Right forelimb (tissue), 1 donor: Measurements from ENCODE around the gene ZNF200.
"Not testable (repeated sequence)": the region's sequence is repeated elsewhere in the genome, so short reads cannot be mapped to it uniquely, and the experiment has no call there.

ENCODE experiments used
- DNase-seq: peaks from one replicate; pipeline ENCODE4 v3.0.0-alpha.2; 2018

The ZNF200 gene

GRCh38 chr16:3249451-3249850, 14.5 kb upstream of the ZNF200 start:
- DNase-seq: no peak

DNA sequence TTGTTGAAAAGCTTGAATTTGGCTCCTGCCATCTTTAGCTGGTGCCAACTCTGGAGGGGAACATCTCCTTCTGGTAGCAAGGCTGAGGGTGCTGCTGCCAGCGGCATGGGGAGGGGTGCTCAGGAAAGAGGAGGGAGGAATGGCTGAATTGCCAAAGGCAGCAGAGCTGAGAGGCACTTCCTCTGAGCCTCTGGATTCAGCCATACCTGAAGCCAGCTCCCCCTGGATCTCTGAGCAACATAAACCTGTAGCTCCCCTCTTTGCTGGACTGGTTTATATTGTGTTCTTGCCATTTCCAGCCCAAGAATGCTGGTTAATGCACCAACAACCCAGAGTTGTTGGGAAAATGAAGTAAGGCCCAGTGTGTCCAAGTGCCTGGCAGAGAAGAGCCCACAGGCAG, 14.1 kb upstream of the ZNF200 start:
- DNase-seq: no peak

DNA sequence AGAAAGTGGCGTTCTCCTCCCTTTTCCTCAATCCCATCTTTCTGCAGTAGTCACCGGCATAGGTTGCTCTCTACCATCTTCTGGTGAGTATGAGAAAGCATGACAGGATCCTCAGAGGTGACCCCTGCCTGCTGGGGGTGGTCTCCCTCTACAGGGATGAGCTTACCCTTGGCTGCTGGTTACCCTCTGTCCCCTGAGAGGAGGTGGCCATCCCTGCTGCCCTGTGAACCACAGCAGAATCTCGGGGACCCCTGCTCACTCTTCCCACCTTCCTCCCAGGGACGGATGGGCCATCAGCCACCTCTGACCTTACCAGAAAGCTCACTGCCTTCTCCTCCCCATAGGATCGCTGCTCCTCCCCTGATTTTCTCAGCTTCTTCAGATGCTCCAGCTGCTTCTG, 13.6 kb upstream of the ZNF200 start:
- DNase-seq: no peak

GRCh38 chr16:3246876-3247275, 11.9 kb upstream of the ZNF200 start:
- DNase-seq: no peak

DNA sequence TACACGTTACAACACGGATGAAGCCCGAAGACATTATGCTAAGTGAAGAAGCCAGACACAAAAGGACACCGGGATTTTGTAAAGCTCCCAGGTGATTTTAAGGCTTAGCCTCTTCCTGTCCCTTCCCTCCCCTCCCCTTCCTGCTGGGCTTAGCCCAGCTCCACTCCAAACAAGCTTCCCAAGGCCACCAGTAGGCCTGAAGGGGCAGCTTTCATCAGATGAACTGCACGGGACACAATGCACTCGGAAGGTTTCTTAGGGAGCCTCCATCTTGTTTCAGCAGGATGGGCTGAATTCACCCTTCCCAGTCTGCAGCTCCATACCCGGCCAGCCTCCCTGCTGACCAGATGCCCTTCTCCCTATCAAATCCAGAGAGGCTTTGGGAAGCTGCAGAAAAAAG, 11.0 kb upstream of the ZNF200 start:
- DNase-seq: no peak

DNA sequence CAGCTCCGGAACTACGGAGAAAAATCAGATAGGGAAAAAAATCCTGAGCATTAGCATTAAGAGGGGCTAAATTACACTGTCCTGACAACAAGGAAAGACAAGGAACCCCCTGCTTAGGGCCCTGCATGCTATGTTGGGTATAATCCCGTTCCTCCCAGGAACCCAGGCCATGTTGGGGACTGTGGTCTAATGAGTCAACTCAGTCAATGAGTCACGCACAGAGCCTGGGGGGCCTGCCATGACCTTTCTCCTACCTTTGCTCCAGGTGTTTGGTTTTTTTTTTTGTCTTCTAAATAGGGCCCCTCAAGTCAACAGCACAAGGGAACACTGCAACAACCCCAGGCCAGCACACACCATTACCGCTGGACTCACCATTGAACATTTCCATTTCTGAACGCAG, 8.9 kb upstream of the ZNF200 start:
- DNase-seq: no peak

GRCh38 chr16:3242709-3243108, 7.8 kb upstream of the ZNF200 start:
- DNase-seq: no peak

DNA sequence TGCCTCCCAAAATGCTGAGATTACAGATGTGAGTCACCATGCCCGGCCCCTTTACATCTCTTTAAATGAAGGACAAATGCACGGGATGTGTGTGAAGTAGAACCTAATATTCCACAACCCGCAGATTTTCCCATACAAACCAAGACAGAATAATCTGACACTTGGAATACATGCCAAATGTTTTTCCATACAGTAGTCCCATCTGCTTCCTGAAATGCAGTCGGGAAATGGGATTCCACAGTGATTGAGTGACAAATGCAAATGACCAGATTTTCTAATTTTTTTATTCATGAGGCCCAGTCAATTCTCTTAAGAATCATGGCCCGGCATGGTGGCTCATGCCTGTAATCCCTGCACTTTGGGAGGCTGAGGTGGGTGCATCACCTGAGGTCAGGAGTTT, 6.8 kb upstream of the ZNF200 start:
- no peak for DNase-seq

DNA sequence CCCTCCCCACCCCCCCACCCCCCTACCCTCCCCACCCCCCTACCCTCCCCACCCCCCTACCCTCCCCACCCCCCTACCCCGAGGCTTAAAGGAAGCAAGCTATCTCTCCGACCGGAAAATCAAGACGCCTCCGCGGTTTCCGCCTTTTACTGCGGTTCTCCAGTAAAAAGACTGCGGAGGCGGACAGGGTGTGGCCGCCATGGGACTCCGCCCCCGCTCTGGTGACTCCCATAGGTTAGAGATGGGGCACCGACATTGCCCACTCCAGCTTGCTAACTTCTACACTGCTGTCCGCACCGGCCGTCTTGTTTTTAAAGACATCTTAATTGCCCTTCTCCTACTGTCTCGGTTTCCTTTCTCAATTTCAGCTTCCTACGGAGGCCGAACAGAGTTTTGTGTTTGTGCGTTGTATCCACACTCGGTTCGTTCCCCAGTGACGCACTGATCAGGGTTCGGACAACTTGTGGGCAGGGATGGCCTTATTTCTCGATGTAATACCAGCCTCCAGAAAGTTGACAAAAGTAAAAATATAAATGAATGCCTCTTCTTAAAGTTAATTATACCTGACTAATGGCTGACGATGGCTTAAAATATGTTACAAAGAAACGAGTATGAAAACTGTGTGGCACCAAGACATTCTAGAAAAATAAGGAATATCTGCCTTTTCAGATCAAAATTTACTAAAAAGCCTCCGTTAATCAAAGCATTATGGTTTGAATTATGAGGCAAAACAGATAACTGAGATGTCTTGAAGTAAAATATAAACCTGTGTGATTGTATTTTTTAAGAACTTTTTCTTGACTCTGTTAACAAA, 1.1 kb upstream of the ZNF200 start:
- DNase-seq: no peak

DNA sequence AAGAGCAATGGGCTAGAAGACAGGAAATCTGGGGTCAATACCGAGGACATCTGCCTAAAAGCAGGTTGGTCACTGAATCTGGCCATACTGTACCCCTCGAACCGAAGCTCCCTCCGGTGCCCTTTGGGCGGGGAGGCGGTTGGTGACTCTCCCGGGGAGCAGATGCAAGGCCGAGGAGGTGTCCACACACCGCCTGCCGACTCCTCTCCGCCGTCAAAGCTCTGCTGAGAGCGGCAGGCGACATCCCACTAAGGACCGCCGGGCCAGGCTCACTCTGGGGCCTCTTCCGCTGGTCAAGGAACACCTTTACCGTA, 458 bp downstream of the ZNF200 start:
- no peak for DNase-seq

GRCh38 chr16:3223913-3224515, 10.9 kb downstream of the ZNF200 start:
- no peak for DNase-seq

DNA sequence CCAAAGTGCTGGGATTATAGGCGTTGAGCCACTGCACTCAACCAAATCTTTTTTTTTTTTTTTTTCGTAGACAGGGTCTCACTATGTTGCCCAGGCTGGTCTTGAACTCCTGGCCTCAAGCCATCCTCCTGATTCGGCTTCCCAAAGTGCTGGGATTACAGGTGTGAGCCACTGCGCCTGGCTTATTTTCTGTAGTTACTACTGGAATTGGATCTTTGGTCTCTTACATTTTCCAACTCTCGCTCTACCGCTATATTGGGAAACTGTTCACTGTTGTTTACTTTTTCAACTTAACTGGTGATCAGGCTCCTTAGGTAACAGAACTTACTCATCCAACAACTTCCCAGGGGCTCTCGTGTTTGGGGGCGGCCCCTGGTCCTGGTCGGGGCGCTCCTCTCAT, 14.1 kb downstream of the ZNF200 start:
- no peak for DNase-seq

DNA sequence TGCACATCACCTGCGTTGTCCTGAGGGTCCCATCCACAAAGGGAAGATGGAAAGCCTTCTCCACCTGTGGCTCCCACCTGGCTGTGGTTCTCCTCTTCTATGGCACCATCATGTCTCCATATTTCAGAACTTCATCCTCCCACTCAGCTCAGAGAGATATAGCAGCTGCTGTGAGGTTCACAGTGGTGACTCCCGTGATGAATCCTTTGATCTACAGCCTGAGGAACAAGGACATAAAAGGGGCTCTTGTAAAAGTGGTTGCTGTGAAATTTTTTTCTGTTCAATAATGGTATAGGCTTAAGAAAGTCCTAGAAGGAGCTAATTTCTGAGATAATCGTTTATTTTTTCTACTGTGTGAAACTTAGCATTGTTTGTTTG, 18.7 kb downstream of the ZNF200 start:
- DNase-seq: no peak

DNA sequence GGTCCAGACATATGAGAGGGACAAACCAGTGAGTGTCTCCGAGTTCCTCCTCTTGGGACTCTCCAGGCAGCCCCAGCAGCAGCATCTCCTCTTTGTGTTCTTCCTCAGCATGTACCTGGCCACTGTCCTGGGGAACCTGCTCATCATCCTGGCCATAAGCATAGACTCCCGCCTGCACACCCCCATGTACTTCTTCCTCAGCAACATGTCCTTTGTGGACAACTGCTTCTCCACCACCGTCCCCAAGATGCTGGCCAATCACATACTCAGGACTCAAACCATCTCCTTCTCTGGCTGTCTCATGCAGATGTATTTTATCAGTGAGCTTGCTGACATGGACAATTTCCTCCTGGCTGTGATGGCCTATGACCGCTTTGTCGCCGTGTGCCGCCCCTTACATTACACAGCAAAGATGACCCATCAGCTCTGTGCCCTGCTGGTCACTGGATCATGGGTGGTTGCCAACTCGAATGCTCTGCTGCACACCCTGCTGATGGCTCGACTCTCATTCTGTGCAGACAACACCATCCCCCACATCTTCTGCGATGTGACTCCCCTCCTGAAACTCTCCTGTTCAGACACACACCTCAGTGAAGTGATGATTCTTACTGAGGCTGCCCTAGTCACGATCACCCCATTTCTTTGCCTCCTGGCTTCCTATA, 19.2 kb downstream of the ZNF200 start:
- no peak for DNase-seq

DNA sequence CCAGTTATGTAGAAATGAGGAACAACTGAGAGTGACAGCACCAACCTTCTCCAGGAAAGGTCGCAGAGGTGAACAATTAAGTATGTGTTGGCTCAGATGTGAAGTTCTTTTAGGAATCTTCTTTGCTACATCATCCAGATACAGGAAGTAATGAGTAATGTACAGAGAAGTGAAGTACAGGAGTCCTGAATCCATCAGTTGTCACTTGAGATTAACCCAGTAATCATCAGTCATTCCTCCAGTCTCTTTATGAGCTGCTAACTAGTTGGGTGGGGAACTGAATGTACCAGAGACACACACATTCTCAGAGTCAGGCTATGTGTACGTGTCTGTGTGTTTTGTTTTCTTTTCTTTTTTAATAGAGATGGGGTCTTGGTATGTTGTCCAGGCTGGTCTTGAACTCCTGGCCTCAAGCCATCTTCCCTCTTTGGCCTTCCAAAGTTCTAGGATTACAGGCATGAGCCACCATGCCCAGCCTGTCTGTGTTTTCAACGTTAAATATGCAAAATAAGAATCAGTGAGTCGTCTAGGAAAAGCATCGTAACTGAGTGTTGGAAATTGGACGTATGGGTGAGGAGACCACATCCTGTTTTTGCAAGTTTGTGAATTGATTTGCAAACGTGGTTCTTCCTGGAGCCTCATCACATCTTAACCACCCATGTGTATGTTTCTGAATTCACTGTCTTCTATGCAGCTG, 19.9 kb downstream of the ZNF200 start:
- no peak for DNase-seq

- DNase-seq: no peak
Measured at GRCh38 chr16:3212567-3212966, 22.4 kb downstream of the ZNF200 start.

- no peak for DNase-seq
Measured at GRCh38 chr16:3212006-3212405, 23.0 kb downstream of the ZNF200 start.

GRCh38 chr16:3207086-3207953, 27.6 kb downstream of the ZNF200 start:
- no peak for DNase-seq

DNA sequence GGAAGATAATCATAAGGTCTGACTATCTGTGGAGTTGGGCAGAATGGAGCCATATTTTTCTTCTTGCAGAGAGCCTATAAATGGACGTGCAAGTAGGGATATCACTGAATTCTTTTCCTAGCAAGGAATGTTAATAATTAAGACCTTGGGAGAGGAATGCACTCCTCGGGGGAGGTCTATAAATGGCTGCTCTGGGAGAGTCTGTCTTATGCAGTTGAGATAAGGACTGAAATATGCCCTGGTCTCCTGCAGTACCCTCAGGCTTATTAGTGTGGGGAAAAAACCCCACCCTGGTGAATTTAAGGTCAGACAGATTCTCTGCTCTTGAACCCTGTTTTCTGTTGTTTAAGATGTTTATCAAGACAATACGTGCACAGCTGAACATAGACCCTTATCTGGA, 29.0 kb downstream of the ZNF200 start:
- DNase-seq: not testable (repeated sequence)

- no peak for DNase-seq
Measured at GRCh38 chr16:3202903-3203539, 31.9 kb downstream of the ZNF200 start.

GRCh38 chr16:3198334-3199072, 36.5 kb downstream of the ZNF200 start:
- no peak for DNase-seq
